SK-N-SH treated with all-trans-retinoic acid at 6 μM for 48 hours (cell line): ENCODE measurements around the gene HSPA9.

ENCODE experiments used
- ATAC-seq: fragments of 200-7000 bp; cut with Tn5 transposase; 3 replicates; pipeline ENCODE4 v1.9.1; 2020; ENCODE audit warnings: mild to moderate bottlenecking, moderate library complexity
- ARNTL ChIP-seq: fragments of 450-650 bp; formaldehyde crosslinking; IDR thresholded peaks from 2 replicates; pipeline ENCODE4 v1.5.0; 2020; ENCODE audit warnings: low read depth, mild to moderate bottlenecking, moderate library complexity, borderline replicate concordance
- BACH2 ChIP-seq: fragments of 250-450 bp; sonication (Bioruptor Pico); IDR thresholded peaks from 2 replicates; pipeline ENCODE4 v1.9.0; 2021; ENCODE audit warnings: mild to moderate bottlenecking, borderline replicate concordance
- CSDC2 ChIP-seq: fragments of 250-450 bp; sonication (Bioruptor Pico); IDR thresholded peaks from 2 replicates; pipeline ENCODE4 v1.5.0; 2020; ENCODE audit warnings: mild to moderate bottlenecking, moderate library complexity
- ESRRG ChIP-seq: fragments of 250-450 bp; sonication (Bioruptor Pico); IDR thresholded peaks from 2 replicates; pipeline ENCODE4 v1.6.1; 2021; ENCODE audit warnings: mild to moderate bottlenecking
- ISL1 ChIP-seq: fragments of 250-450 bp; sonication (Bioruptor Pico); IDR thresholded peaks from 2 replicates; pipeline ENCODE4 v2.1.2; 2022; ENCODE audit warnings: mild to moderate bottlenecking, moderate library complexity
- SNAI2 ChIP-seq: fragments of 250-450 bp; sonication (Bioruptor Pico); IDR thresholded peaks from 2 replicates; pipeline ENCODE4 v1.5.0; 2020; ENCODE audit warnings: mild to moderate bottlenecking, moderate library complexity
- TCF4 ChIP-seq: fragments of 250-450 bp; sonication (Bioruptor Pico); IDR thresholded peaks from 2 replicates; pipeline ENCODE4 v1.8.0; 2021; ENCODE audit warnings: mild to moderate bottlenecking, moderate library complexity, borderline replicate concordance
- ZC3H10 ChIP-seq: fragments of 250-450 bp; sonication (Bioruptor Pico); IDR thresholded peaks from 2 replicates; pipeline ENCODE4 v1.5.1; 2021; ENCODE audit warnings: mild to moderate bottlenecking, moderate library complexity
- ZFP30 ChIP-seq: fragments of 450-650 bp; formaldehyde crosslinking; IDR thresholded peaks from 2 replicates; pipeline ENCODE4 v1.5.0; 2022; ENCODE audit warnings: mild to moderate bottlenecking, moderate library complexity
- ZNF565 ChIP-seq: fragments of 450-650 bp; formaldehyde crosslinking; conservative IDR thresholded peaks from 2 replicates; pipeline ENCODE4 v1.5.0; 2020; ENCODE audit warnings: low read depth, mild to moderate bottlenecking, moderate library complexity
- ZNF70 ChIP-seq: fragments of 450-650 bp; formaldehyde crosslinking; IDR thresholded peaks from 2 replicates; pipeline ENCODE4 v1.5.0; 2020; ENCODE audit warnings: mild to moderate bottlenecking, moderate library complexity
- ZNF8 ChIP-seq: fragments of 450-650 bp; formaldehyde crosslinking; IDR thresholded peaks from 2 replicates; pipeline ENCODE4 v1.5.0; 2020; ENCODE audit warnings: mild to moderate bottlenecking, moderate library complexity
- TF ChIP-seq, protein P1 (sequence below): fragments of 250-450 bp; sonication (Bioruptor Pico); IDR thresholded peaks from 2 replicates; pipeline ENCODE4 v1.5.0; 2020; ENCODE audit warnings: mild to moderate bottlenecking, moderate library complexity
- TF ChIP-seq, protein P2 (sequence below): fragments of 250-450 bp; sonication (Bioruptor Pico); IDR thresholded peaks from 2 replicates; pipeline ENCODE4 v1.5.1; 2021; ENCODE audit warnings: mild to moderate bottlenecking, moderate library complexity
- TF ChIP-seq, protein P3 (sequence below): fragments of 250-450 bp; sonication (Bioruptor Pico); IDR thresholded peaks from 2 replicates; pipeline ENCODE4 v1.5.1; 2020; ENCODE audit warnings: low read depth, mild to moderate bottlenecking, moderate library complexity
- TF ChIP-seq, protein P4 (sequence below): fragments of 250-450 bp; sonication (Bioruptor Pico); IDR thresholded peaks from 2 replicates; pipeline ENCODE4 v1.8.0; 2020; ENCODE audit warnings: mild to moderate bottlenecking, moderate library complexity, borderline replicate concordance

Gene HSPA9

DNA sequence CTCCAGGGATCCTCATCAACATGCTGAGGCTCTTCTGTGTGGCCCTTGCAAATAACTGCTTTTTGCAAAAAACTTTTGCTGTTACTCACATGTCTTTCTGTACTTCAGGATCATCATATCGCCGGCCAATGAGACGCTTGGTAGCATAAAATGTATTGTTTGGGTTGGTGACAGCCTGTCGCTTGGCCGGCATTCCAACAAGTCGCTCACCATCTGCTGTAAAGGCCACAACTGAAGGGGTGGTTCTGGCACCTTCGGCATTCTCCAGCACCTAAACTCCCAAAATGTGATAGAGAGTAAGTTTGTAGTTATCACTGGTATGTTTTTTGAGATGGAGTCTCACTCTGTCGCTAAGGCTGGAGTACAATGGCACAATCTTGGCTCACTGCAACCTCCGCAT is 4.3 kb downstream of the HSPA9 start:
- TF ChIP-seq, protein P1, sequence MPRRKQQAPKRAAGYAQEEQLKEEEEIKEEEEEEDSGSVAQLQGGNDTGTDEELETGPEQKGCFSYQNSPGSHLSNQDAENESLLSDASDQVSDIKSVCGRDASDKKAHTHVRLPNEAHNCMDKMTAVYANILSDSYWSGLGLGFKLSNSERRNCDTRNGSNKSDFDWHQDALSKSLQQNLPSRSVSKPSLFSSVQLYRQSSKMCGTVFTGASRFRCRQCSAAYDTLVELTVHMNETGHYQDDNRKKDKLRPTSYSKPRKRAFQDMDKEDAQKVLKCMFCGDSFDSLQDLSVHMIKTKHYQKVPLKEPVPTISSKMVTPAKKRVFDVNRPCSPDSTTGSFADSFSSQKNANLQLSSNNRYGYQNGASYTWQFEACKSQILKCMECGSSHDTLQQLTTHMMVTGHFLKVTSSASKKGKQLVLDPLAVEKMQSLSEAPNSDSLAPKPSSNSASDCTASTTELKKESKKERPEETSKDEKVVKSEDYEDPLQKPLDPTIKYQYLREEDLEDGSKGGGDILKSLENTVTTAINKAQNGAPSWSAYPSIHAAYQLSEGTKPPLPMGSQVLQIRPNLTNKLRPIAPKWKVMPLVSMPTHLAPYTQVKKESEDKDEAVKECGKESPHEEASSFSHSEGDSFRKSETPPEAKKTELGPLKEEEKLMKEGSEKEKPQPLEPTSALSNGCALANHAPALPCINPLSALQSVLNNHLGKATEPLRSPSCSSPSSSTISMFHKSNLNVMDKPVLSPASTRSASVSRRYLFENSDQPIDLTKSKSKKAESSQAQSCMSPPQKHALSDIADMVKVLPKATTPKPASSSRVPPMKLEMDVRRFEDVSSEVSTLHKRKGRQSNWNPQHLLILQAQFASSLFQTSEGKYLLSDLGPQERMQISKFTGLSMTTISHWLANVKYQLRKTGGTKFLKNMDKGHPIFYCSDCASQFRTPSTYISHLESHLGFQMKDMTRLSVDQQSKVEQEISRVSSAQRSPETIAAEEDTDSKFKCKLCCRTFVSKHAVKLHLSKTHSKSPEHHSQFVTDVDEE (CRISPR knock-in tag), result no peak
- TF ChIP-seq ZNF565 (CRISPR knock-in tag), result no peak
- no peak for TF ChIP-seq ZFP30 (CRISPR knock-in tag)
- TF ChIP-seq ZNF8 (CRISPR knock-in tag), result no peak
- TF ChIP-seq, protein P2, sequence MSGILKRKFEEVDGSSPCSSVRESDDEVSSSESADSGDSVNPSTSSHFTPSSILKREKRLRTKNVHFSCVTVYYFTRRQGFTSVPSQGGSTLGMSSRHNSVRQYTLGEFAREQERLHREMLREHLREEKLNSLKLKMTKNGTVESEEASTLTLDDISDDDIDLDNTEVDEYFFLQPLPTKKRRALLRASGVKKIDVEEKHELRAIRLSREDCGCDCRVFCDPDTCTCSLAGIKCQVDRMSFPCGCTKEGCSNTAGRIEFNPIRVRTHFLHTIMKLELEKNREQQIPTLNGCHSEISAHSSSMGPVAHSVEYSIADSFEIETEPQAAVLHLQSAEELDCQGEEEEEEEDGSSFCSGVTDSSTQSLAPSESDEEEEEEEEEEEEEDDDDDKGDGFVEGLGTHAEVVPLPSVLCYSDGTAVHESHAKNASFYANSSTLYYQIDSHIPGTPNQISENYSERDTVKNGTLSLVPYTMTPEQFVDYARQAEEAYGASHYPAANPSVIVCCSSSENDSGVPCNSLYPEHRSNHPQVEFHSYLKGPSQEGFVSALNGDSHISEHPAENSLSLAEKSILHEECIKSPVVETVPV, result no peak

DNA sequence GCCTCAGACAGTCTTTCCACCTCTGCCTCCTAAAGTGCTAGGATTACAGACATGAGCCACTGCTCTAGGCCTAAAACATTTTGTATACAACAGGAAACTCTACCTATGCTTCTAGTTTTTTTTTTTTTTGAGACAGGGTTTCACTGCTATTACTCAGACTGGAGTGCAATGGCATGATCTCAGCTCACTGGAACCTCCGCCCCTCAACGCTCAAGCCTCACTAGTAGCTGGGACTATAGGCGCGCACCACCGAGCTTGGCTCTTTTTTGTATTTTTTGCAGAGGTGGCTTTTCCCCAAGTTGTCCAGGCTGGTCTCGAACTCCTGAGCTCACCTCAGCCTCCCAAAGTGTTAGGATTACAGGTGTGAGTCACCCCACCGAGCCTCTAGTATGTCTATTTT is 5.4 kb downstream of the HSPA9 start:
- TF ChIP-seq TCF4 (CRISPR knock-in tag) (no peak), ZNF70 (CRISPR knock-in tag) (no peak), ARNTL (CRISPR knock-in tag) (no peak), ISL1 (CRISPR knock-in tag) (no peak), SNAI2 (CRISPR knock-in tag) (no peak)
- TF ChIP-seq, protein P1 (CRISPR knock-in tag), result no peak
- no peak for ATAC-seq

More for the DNA sequence above, 4.3 kb downstream of the HSPA9 start:
- ATAC-seq, result no peak

DNA sequence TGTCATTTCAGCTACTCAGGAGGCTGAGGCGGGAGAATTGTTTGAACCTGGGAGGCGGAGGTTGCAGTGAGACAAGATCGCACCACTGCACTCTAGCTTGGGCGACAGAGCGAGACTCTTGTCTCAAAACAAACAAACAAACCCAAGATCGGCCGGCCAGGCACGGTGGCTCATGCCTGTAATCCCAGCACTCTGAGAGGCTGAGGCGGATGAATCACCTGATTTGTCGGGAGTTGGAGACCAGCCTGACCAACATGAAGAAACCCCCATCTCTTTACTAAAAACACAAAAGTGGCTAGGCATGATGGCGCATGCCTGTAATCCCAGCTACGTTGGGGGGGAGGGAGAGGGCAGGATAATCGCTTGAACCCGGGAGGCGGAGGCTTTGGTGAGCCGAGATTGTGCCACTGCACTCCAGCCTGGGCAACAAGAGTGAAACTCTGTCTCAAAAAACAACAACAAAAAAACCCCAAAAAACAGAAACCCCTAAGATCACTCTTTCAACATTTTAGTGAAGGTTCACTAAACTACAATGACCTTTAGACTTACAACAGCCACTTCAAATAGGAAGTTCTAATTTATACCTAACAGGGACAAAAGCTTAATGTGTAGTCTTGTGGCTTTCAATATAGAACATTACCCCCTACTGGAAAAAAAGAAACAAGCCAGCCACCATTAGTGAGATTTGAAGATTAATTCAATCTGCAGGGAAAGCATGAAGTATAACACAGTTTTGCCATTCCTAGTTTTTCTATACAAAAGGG is 7.0 kb downstream of the HSPA9 start:
- TF ChIP-seq ZC3H10 (CRISPR knock-in tag) (no peak), ESRRG (CRISPR knock-in tag) (no peak), CSDC2 (CRISPR knock-in tag) (no peak), ARNTL (CRISPR knock-in tag) (no peak), BACH2 (CRISPR knock-in tag) (no peak)
- TF ChIP-seq, protein P3, sequence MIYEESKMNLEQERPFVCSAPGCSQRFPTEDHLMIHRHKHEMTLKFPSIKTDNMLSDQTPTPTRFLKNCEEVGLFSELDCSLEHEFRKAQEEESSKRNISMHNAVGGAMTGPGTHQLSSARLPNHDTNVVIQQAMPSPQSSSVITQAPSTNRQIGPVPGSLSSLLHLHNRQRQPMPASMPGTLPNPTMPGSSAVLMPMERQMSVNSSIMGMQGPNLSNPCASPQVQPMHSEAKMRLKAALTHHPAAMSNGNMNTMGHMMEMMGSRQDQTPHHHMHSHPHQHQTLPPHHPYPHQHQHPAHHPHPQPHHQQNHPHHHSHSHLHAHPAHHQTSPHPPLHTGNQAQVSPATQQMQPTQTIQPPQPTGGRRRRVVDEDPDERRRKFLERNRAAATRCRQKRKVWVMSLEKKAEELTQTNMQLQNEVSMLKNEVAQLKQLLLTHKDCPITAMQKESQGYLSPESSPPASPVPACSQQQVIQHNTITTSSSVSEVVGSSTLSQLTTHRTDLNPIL (CRISPR knock-in tag), result no peak
- TF ChIP-seq, protein P4, sequence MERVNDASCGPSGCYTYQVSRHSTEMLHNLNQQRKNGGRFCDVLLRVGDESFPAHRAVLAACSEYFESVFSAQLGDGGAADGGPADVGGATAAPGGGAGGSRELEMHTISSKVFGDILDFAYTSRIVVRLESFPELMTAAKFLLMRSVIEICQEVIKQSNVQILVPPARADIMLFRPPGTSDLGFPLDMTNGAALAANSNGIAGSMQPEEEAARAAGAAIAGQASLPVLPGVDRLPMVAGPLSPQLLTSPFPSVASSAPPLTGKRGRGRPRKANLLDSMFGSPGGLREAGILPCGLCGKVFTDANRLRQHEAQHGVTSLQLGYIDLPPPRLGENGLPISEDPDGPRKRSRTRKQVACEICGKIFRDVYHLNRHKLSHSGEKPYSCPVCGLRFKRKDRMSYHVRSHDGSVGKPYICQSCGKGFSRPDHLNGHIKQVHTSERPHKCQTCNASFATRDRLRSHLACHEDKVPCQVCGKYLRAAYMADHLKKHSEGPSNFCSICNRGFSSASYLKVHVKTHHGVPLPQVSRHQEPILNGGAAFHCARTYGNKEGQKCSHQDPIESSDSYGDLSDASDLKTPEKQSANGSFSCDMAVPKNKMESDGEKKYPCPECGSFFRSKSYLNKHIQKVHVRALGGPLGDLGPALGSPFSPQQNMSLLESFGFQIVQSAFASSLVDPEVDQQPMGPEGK, result no peak
- TF ChIP-seq, protein P1 (CRISPR knock-in tag), result no peak
- no peak for ATAC-seq
